ENCODE measurements around the gene PDE4B. TPM values are rescaled to one million over a fixed set of nuclear protein-coding genes. Genes with fewer than 3 reads are reported as not detected.
"Not testable (repeated sequence)": the region's sequence is repeated elsewhere in the genome, so short reads cannot be mapped to it uniquely, and the experiment has no call there.

PDE4B gene
- total RNA-seq, 1 donor from 2014 or later, result 37.5 TPM

- Mint-ChIP-seq H3K27ac (ENCODE audit: unreplicated experiment) (no peak overlapping the region), H3K4me3 (no peak overlapping the region), H3K27me3 (ENCODE audit: low read depth) (no peaks in the 10 kb centered on the region), H3K4me1 (peaks cover 9% of the 10 kb centered on the region), H3K9me3 (peaks cover 3% of the 10 kb centered on the region), H3K36me3 (ENCODE audit: low read depth) (no peaks in the 10 kb centered on the region)
- TF ChIP-seq, protein P1, sequence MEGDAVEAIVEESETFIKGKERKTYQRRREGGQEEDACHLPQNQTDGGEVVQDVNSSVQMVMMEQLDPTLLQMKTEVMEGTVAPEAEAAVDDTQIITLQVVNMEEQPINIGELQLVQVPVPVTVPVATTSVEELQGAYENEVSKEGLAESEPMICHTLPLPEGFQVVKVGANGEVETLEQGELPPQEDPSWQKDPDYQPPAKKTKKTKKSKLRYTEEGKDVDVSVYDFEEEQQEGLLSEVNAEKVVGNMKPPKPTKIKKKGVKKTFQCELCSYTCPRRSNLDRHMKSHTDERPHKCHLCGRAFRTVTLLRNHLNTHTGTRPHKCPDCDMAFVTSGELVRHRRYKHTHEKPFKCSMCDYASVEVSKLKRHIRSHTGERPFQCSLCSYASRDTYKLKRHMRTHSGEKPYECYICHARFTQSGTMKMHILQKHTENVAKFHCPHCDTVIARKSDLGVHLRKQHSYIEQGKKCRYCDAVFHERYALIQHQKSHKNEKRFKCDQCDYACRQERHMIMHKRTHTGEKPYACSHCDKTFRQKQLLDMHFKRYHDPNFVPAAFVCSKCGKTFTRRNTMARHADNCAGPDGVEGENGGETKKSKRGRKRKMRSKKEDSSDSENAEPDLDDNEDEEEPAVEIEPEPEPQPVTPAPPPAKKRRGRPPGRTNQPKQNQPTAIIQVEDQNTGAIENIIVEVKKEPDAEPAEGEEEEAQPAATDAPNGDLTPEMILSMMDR (conservative IDR thresholded peaks at IDR 0.05), result no peak
- DNase-seq (ENCODE audit: low read depth, low spot score), result no peak
Observed at GRCh38 chr1:66095190-66095589, 302.5 kb downstream of the PDE4B start.

DNA sequence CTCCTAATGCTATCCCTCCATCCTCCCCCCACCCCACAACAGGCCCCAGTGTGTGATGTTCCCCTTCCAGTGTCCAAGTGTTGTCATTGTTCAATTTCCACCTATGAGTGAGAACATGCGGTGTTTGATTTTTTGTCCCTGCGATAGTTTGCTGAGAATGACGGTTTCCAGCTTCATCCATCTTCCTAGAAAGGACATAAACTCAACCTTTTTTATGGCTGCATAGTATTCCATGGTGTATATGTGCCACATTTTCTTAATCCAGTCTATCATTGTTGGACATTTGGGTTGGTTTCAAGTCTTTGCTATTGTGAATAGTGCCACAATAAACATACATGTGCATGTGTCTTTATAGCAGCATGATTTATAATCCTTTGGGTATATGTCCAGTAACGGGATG is 308.3 kb downstream of the PDE4B start:
- not testable (repeated sequence) for H3K27ac Mint-ChIP-seq (ENCODE audit: unreplicated experiment); H3K4me3 Mint-ChIP-seq; H3K27me3 Mint-ChIP-seq (ENCODE audit: low read depth)

DNA sequence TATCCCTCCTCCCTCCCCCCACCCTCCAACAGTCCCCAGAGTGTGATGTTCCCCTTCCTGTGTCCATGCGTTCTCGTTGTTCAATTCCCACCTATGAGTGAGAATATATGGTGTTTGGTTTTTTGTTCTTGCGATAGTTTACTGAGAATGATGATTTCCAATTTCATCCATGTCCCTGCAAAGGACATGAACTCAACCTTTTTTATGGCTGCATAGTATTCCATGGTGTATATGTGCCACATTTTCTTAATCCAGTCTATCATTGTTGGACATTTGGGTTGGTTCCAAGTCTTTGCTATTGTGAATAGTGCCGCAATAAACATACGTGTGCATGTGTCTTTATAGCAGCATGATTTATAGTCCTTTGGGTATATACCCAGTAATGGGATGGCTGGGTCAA is 311.4 kb downstream of the PDE4B start:
- H3K9me3 Mint-ChIP-seq, result peaks cover 10% of the 10 kb centered on the region
- not testable (repeated sequence) for H3K4me1 Mint-ChIP-seq; H3K27me3 Mint-ChIP-seq (ENCODE audit: low read depth); H3K4me3 Mint-ChIP-seq; H3K27ac Mint-ChIP-seq (ENCODE audit: unreplicated experiment); DNase-seq (ENCODE audit: low read depth, low spot score); H3K36me3 Mint-ChIP-seq (ENCODE audit: low read depth)

More for the DNA sequence above, 308.3 kb downstream of the PDE4B start:
- DNase-seq (ENCODE audit: low read depth, low spot score); H3K4me1 Mint-ChIP-seq; H3K36me3 Mint-ChIP-seq (ENCODE audit: low read depth); H3K9me3 Mint-ChIP-seq: not testable (repeated sequence)

DNA sequence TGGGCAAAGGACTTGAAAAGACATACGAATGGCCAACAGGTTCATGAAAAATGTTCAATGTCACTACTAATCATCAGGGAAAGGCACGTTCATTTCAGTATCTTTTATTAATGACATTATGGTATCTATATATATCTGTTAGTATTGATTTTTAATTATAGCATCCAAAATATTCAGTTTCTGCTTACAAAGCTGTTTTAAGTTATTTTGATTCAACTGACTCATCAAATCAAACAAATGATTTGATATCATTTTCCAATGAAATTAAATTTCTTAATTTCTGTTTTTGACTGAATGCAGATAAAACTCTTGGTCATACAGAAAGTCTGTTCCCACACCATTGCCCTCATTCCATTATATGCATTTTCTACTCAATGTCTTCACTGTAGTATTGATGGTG is 315.9 kb downstream of the PDE4B start:
- H3K4me1 Mint-ChIP-seq, result no peaks in the 10 kb centered on the region
- H3K27me3 Mint-ChIP-seq (ENCODE audit: low read depth), result peaks cover 6% of the 10 kb centered on the region
- H3K9me3 Mint-ChIP-seq, result peaks cover 5% of the 10 kb centered on the region
- H3K4me3 Mint-ChIP-seq, result no peak overlapping the region
- no peak for DNase-seq (ENCODE audit: low read depth, low spot score)
- H3K27ac Mint-ChIP-seq (ENCODE audit: unreplicated experiment), result no peak overlapping the region
- no peaks in the 10 kb centered on the region for H3K36me3 Mint-ChIP-seq (ENCODE audit: low read depth)
- TF ChIP-seq, protein P1 (conservative IDR thresholded peaks at IDR 0.05), result no peak

GRCh38 chr1:66112744-66113400 is 320.2 kb downstream of the PDE4B start:
- H3K27me3 Mint-ChIP-seq (ENCODE audit: low read depth), result peaks cover 6% of the 10 kb centered on the region
- H3K4me1 Mint-ChIP-seq, result no peaks in the 10 kb centered on the region
- DNase-seq (ENCODE audit: low read depth, low spot score), result no peak
- H3K36me3 Mint-ChIP-seq (ENCODE audit: low read depth), result no peaks in the 10 kb centered on the region
- TF ChIP-seq, protein P1 (conservative IDR thresholded peaks at IDR 0.05), result no peak
- peaks cover 5% of the 10 kb centered on the region for H3K9me3 Mint-ChIP-seq
- no peak overlapping the region for H3K27ac Mint-ChIP-seq (ENCODE audit: unreplicated experiment)
- H3K4me3 Mint-ChIP-seq, result no peak overlapping the region

DNA sequence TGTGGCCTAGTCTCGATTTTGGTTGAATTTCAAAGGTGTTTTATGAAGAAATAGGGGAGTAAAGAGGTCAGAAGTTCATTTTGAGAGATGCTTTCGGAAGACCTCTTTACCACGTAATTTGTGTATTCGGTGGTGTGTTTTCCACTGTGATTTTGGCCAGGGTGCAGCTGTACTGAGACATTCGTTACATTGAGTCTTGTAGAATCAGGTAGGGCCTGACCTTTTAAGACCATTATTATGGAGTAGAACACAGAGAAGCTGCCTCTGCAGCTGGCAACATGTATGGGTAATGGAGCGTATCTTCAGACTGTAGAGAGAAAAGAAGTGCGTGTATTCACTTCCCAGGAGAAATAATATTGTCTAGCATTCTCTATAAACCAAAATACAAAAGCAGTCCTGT is 326.5 kb downstream of the PDE4B start:
- TF ChIP-seq, protein P1 (conservative IDR thresholded peaks at IDR 0.05), result no peak
- Mint-ChIP-seq H3K4me1 (no peaks in the 10 kb centered on the region), H3K27ac (ENCODE audit: unreplicated experiment) (no peak overlapping the region), H3K27me3 (ENCODE audit: low read depth) (peaks cover 2% of the 10 kb centered on the region), H3K9me3 (no peaks in the 10 kb centered on the region), H3K36me3 (ENCODE audit: low read depth) (no peaks in the 10 kb centered on the region), H3K4me3 (no peak overlapping the region)
- DNase-seq (ENCODE audit: low read depth, low spot score), result no peak
